ENCODE measurements around the gene UBL4A. TPM values are rescaled to one million over a fixed set of nuclear protein-coding genes. Genes with fewer than 3 reads are reported as not detected.
"Not testable (repeated sequence)": the region's sequence is repeated elsewhere in the genome, so short reads cannot be mapped to it uniquely, and the experiment has no call there.

The UBL4A gene
- total and polyA plus RNA-seq, 12 donors, result 18.3 to 95.6 (median 51.6) TPM

DNA sequence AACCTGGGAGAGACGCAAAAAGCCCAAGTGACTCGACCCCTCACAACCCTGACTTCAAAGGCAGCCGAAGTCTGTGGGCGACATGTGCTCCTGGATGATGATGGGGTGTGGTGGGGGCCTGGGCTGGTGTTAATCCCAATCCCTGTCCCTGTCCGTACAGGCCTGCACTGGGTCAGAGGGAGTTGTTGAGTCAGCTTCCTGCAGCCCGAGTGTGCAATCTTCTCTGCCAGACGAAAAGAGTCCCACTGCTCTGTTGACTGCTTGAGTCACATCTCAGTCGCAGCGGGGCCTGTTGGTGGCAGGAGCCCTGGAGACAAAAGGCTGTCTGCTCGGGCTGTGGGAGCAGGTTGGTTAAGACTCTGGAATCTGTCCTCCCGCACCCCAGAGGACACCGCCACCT lies 19.3 kb upstream of the UBL4A start:
- TF ChIP-seq POLR2A (IDR thresholded peaks at IDR 0.05), result no peak
- TF ChIP-seq, protein P1, sequence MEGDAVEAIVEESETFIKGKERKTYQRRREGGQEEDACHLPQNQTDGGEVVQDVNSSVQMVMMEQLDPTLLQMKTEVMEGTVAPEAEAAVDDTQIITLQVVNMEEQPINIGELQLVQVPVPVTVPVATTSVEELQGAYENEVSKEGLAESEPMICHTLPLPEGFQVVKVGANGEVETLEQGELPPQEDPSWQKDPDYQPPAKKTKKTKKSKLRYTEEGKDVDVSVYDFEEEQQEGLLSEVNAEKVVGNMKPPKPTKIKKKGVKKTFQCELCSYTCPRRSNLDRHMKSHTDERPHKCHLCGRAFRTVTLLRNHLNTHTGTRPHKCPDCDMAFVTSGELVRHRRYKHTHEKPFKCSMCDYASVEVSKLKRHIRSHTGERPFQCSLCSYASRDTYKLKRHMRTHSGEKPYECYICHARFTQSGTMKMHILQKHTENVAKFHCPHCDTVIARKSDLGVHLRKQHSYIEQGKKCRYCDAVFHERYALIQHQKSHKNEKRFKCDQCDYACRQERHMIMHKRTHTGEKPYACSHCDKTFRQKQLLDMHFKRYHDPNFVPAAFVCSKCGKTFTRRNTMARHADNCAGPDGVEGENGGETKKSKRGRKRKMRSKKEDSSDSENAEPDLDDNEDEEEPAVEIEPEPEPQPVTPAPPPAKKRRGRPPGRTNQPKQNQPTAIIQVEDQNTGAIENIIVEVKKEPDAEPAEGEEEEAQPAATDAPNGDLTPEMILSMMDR (IDR thresholded peaks at IDR 0.05), result no peak
- peak in 1 of 7 donors; percentile 73 for DNase-seq
- intact Hi-C loops (cut with DNase I), result no loop called here
- Histone ChIP-seq H3K27ac (peak overlapping the region in 1 of 5 donors; percentile 47), H3K4me3 (no peak overlapping the region), H3K36me3 (replicated peaks in 1 of 2) (no peaks in the 10 kb centered on the region), H3K4me1 (replicated peaks in 1 of 2) (no peaks in the 10 kb centered on the region), H3K27me3 (no peaks in the 10 kb centered on the region), H3K9me3 (replicated peaks in 1 of 3) (no peaks in the 10 kb centered on the region)
- WGBS, 4 donors, result 60 to 86% (median 84%) methylated on average over 6 to 12 of the region's 12 CpGs

DNA sequence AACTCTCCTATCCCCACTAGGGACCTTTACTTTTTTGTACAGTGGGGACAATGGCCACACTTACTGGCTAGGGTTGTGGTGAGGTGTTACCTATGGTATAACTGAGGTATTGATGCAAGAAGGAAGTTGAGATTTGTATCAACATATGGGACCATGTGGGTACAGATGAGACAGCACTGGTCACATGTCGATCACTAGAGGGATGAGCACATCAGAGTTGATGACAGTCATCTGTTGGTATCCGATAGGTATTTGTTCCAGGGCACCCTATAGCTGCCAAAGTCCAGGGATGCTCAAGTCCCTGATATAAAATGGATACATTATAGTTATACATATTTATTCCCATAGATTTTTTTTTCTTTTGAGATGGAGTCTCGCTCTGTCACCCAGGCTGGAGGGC lies 16.6 kb upstream of the UBL4A start:
- no peaks in the 10 kb centered on the region for H3K27me3 ChIP-seq
- no peak overlapping the region for H3K4me3 ChIP-seq
- 79 to 94% (median 84%) methylated on average over 3 of the region's 3 CpGs for WGBS, 4 donors
- no peak overlapping the region for H3K27ac ChIP-seq
- H3K4me1 ChIP-seq (replicated peaks in 1 of 2), result no peaks in the 10 kb centered on the region
- intact Hi-C loops (cut with DNase I), result no loop called here
- DNase-seq, result no peak
- TF ChIP-seq, protein P1 (IDR thresholded peaks at IDR 0.05), result no peak
- TF ChIP-seq POLR2A (IDR thresholded peaks at IDR 0.05), result no peak
- no peaks in the 10 kb centered on the region for H3K36me3 ChIP-seq (replicated peaks in 1 of 2)
- no peaks in the 10 kb centered on the region for H3K9me3 ChIP-seq (replicated peaks in 1 of 3)

DNA sequence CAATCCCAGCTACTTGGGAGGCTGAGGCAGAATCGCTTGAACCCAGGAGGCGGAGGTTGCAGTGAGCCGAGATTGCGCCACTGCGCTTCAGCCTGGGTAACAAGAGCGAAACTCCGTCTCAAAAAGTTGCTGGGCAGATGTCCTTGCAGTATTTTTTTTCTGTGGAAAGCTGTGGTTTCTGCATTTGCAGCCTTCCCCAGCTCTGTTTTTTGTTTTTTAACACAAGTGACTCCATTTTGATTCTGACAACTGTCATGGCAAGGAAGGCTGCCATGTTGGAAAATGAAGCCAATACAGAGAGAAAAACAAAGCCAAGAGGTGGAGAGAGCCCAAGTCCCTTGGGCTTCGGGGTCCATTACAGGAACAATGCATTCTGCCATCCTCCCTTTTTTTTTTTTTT lies 15.7 kb upstream of the UBL4A start:
- Histone ChIP-seq H3K27ac (no peak overlapping the region), H3K4me3 (no peak overlapping the region), H3K36me3 (replicated peaks in 1 of 2) (no peaks in the 10 kb centered on the region), H3K4me1 (replicated peaks in 1 of 2) (no peaks in the 10 kb centered on the region), H3K27me3 (no peaks in the 10 kb centered on the region), H3K9me3 (replicated peaks in 1 of 3) (no peaks in the 10 kb centered on the region)
- DNase-seq, result no peak
- intact Hi-C loops (cut with DNase I), result no loop called here
- no peak for TF ChIP-seq POLR2A (IDR thresholded peaks at IDR 0.05)
- TF ChIP-seq, protein P1 (IDR thresholded peaks at IDR 0.05), result no peak
- WGBS, 4 donors, result 84 to 96% (median 87%) methylated on average over 6 to 8 of the region's 8 CpGs

DNA sequence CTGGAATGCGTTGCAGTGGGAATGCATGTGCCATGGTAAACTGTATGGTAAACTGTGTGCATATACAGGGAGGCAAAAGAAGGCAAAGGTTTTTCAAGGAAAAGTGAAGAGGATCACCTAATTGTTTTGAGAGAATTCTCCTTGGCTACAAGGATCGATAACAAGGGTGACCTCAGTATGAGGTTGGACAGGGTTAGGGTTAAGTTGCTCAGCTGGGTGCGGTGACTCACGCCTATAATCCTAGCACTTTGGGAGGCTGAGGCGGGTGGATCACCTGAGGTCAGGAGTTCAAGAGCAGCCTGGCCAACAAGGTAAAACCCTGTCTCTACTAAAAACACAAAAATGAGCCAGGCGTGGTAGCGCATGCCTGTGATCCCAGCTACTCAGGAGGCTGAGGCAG lies 15.0 kb upstream of the UBL4A start:
- H3K9me3 ChIP-seq (replicated peaks in 1 of 3); DNase-seq; H3K27me3 ChIP-seq; intact Hi-C loops (cut with DNase I); H3K36me3 ChIP-seq (replicated peaks in 1 of 2); H3K4me3 ChIP-seq; H3K27ac ChIP-seq; H3K4me1 ChIP-seq (replicated peaks in 1 of 2): not testable (repeated sequence)
- 82 to 90% (median 86%) methylated on average over 7 of the region's 7 CpGs for WGBS, 4 donors

DNA sequence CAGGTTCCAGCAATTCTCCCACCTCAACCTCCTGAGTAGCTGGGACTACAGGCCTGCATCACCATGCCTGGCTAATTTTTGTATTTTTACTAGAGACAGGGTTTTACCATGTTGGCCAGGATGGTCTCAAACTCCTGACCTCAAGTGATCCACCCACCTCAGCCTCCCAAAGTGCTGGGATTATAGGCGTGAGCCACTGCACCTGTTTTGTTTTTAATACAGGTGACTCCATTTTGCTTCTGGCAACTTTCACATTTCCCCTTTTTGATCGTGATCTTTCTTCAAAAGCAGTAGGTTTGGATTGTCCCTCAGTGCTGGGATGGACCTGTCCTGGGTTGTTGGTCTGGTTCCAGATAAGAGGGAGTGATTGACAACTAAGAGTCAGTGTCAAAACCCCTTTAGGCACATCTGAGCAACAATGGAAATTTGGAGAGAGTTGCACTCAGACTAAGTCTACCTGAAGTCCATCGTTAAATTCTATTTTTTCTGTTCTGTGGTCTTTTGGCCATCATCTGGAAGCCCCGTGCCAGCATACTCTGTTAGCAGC lies 10.2 kb upstream of the UBL4A start:
- H3K4me3 ChIP-seq; H3K36me3 ChIP-seq (replicated peaks in 1 of 2); H3K27me3 ChIP-seq; H3K9me3 ChIP-seq (replicated peaks in 1 of 3); H3K27ac ChIP-seq; DNase-seq; intact Hi-C loops (cut with DNase I); H3K4me1 ChIP-seq (replicated peaks in 1 of 2): not testable (repeated sequence)
- 67 to 87% (median 78%) methylated on average over 4 of the region's 4 CpGs for WGBS, 4 donors
